IMR-90 (cell line): ENCODE results near the gene ATXN1. TPM values are rescaled to one million over a fixed set of nuclear protein-coding genes. Genes with fewer than 3 reads are reported as not detected.

Experiments used
- ATAC-seq: fragments of 200-7000 bp; cut with Tn5 transposase; 2 replicates; pipeline ENCODE4 v1.9.1; 2020; ENCODE audit warnings: low read depth, mild to moderate bottlenecking, moderate library complexity
- BruUV-seq: library from RNA; stranded (reverse); fragments of 400-500 nt; replicated peaks from 2 replicates; lab custom pipeline; 2021; lab: Mats Ljungman, UMichigan
- CTCF ChIA-PET: fragments of 300-600 bp; formaldehyde crosslinking; extraction: SDS; loops from one replicate; lab custom pipeline; 2021; ENCODE audit warnings: antibody characterized with exemption; lab: Yijun Ruan, JAX
- POLR2A ChIA-PET: fragments of 300-600 bp; sonication (Branson Sonifier 250); formaldehyde crosslinking; loops from one replicate; lab custom pipeline; 2022; ENCODE audit warnings: antibody characterized with exemption; ENCODE audit not compliant: unreplicated experiment; lab: Charles Lee
- DNase-seq: peaks from one replicate; pipeline ENCODE4 v3.0.0; 2013
- H2AFZ ChIP-seq: replicated peaks from 2 replicates; pipeline ENCODE3; 2013; ENCODE audit warnings: low read length, mild to moderate bottlenecking; ENCODE audit not compliant: poor library complexity
- H2AK5ac ChIP-seq: 2 replicates; pipeline ENCODE4 v1.6.1; 2013; ENCODE audit warnings: low read depth, low read length, inconsistent platforms
- H2AK9ac ChIP-seq: replicated peaks from 2 replicates; pipeline ENCODE3; 2013; ENCODE audit warnings: mild to moderate bottlenecking, low read depth, low read length, moderate library complexity; ENCODE audit not compliant: poor library complexity
- H2BK120ac ChIP-seq: 2 replicates; pipeline ENCODE4 v1.6.1; 2013; ENCODE audit warnings: low read depth, low read length, inconsistent platforms
- H2BK15ac ChIP-seq: 3 replicates; pipeline ENCODE4 v1.6.1; 2013; ENCODE audit warnings: low read depth, low read length, inconsistent platforms
- H2BK20ac ChIP-seq: 2 replicates; pipeline ENCODE4 v1.6.1; 2013; ENCODE audit warnings: low read depth, mild to moderate bottlenecking, inconsistent platforms, low read length, moderate library complexity
- H2BK5ac ChIP-seq: 2 replicates; pipeline ENCODE4 v1.6.1; 2013; ENCODE audit warnings: mild to moderate bottlenecking, low read depth, low read length, inconsistent platforms; ENCODE audit not compliant: poor library complexity, severe bottlenecking
- H3K14ac ChIP-seq: replicated peaks from 2 replicates; pipeline ENCODE4 v1.6.1; 2013; ENCODE audit warnings: low read depth, low read length, inconsistent platforms
- H3K18ac ChIP-seq: 2 replicates; pipeline ENCODE4 v1.6.1; 2013; ENCODE audit warnings: low read depth, low read length, control low read depth
- H3K23ac ChIP-seq: 2 replicates; pipeline ENCODE4 v1.6.1; 2013; ENCODE audit warnings: low read depth, low read length, inconsistent platforms
- H3K27ac ChIP-seq: 2 replicates; pipeline ENCODE4 v1.5.1; 2013; ENCODE audit warnings: mild to moderate bottlenecking, control low read depth, low read length; ENCODE audit not compliant: insufficient read depth
- H3K27me3 ChIP-seq: 2 replicates; pipeline ENCODE4 v1.6.1; 2013; ENCODE audit warnings: low read length; ENCODE audit not compliant: control insufficient read depth, insufficient read depth
- H3K36me3 ChIP-seq: 2 replicates; pipeline ENCODE4 v1.6.1; 2013; ENCODE audit warnings: low read length, mixed read lengths; ENCODE audit not compliant: control insufficient read depth, insufficient read depth
- H3K4ac ChIP-seq: 2 replicates; pipeline ENCODE4 v1.6.1; 2013; ENCODE audit warnings: low read depth, low read length, inconsistent platforms
- H3K4me1 ChIP-seq: 2 replicates; pipeline ENCODE4 v1.6.1; 2013; ENCODE audit warnings: low read length, mixed read lengths; ENCODE audit not compliant: control insufficient read depth, insufficient read depth
- H3K4me2 ChIP-seq: 2 replicates; pipeline ENCODE4 v1.6.1; 2013; ENCODE audit warnings: low read depth, mild to moderate bottlenecking, control low read depth, low read length, moderate library complexity
- H3K4me3 ChIP-seq: 2 replicates; pipeline ENCODE4 v1.5.1; 2013; ENCODE audit warnings: low read depth, mild to moderate bottlenecking, control low read depth, low read length, moderate library complexity; ENCODE audit not compliant: insufficient read depth
- H3K56ac ChIP-seq: 2 replicates; pipeline ENCODE4 v1.6.1; 2013; ENCODE audit warnings: low read length, inconsistent platforms; ENCODE audit not compliant: insufficient read depth; ENCODE audit errors: extremely low read depth
- H3K79me1 ChIP-seq, 2 experiments: 2 replicates each; pipeline ENCODE4 v1.6.1; 2013; ENCODE audit warnings: low read length in 2 of 2, inconsistent platforms in 1 of 2, low read depth in 1 of 2
- H3K9ac ChIP-seq: 2 replicates; pipeline ENCODE4 v1.6.1; 2013; ENCODE audit warnings: low read depth, low read length, control low read depth
- H3K9me1 ChIP-seq: 2 replicates; pipeline ENCODE4 v1.6.1; 2013; ENCODE audit warnings: low read length, inconsistent platforms; ENCODE audit not compliant: insufficient read depth
- H3K9me3 ChIP-seq: 2 replicates; pipeline ENCODE4 v1.6.1; 2013; ENCODE audit warnings: low read length; ENCODE audit not compliant: control insufficient read depth, insufficient read depth
- H4K20me1 ChIP-seq: 2 replicates; pipeline ENCODE4 v1.6.1; 2013; ENCODE audit warnings: low read length, inconsistent platforms; ENCODE audit not compliant: insufficient read depth
- H4K5ac ChIP-seq: 2 replicates; pipeline ENCODE4 v1.6.1; 2013; ENCODE audit warnings: mild to moderate bottlenecking, low read depth, low read length, control low read depth
- H4K8ac ChIP-seq, 2 experiments: 2 replicates each; pipeline ENCODE4 v1.6.1; 2013; ENCODE audit warnings: low read depth in 2 of 2, low read length in 2 of 2, control low read depth in 1 of 2, inconsistent platforms in 1 of 2
- H4K91ac ChIP-seq: 2 replicates; pipeline ENCODE4 v1.6.1; 2013; ENCODE audit warnings: low read depth, low read length, inconsistent platforms; ENCODE audit not compliant: insufficient read depth
- BHLHE40 ChIP-seq: fragments of 150-350 bp; IDR thresholded peaks from 2 replicates; pipeline ENCODE4 v1.6.1; 2016; ENCODE audit warnings: mild to moderate bottlenecking, low read depth, low read length
- CTCF ChIP-seq: conservative IDR thresholded peaks from 2 replicates; pipeline ENCODE4 v1.5.1; 2012; ENCODE audit warnings: mild to moderate bottlenecking, low read depth, low read length, improper control_type of control experiment
- FOS ChIP-seq: fragments of 150-350 bp; IDR thresholded peaks from 2 replicates; pipeline ENCODE4 v1.6.1; 2016; ENCODE audit warnings: low read depth, low read length
- MAFK ChIP-seq: IDR thresholded peaks from 2 replicates; pipeline ENCODE4 v1.6.1; 2012; ENCODE audit warnings: low read depth, low read length, improper control_type of control experiment
- NFE2L2 ChIP-seq: fragments of 150-350 bp; IDR thresholded peaks from 2 replicates; pipeline ENCODE4 v1.6.1; 2016; ENCODE audit warnings: low read depth, mild to moderate bottlenecking, low read length
- RFX5 ChIP-seq: IDR thresholded peaks from 2 replicates; pipeline ENCODE4 v1.8.0; 2012; ENCODE audit warnings: low read depth, mild to moderate bottlenecking, low read length, moderate library complexity
- WGBS, 2 experiments: methylation state at CpG; one replicate each; pipeline versions ENCODE4 v1.1.5 to v1.1.7; 2013; ENCODE audit warnings: missing lambda C conversion rate in 2 of 2; ENCODE audit not compliant: insufficient read length in 1 of 2; ENCODE audit errors: extremely low coverage in 2 of 2; 5-methylcytosine and 5-hydroxymethylcytosine counted together
- dilution Hi-C: fragments of 300-500 bp; cut with HindIII; formaldehyde crosslinking; loops from one replicate; pipeline ENCODE4 v1.14.3; 2018; ENCODE audit warnings: low sequenced_read_pairs; ENCODE audit not compliant: unreplicated experiment
- in situ Hi-C: fragments of 300-500 bp; cut with MboI; formaldehyde crosslinking; loops from 3 replicates; pipeline ENCODE4 v1.14.3; 2019; ENCODE audit warnings: low sequenced_read_pairs, inconsistent platforms, mixed read lengths
- intact Hi-C: fragments of 100-400 bp; cut with micrococcal nuclease; formaldehyde crosslinking; loops from 2 replicates; pipeline ENCODE4 v1.10.0; 2022
- polyA plus RNA-seq, 3 experiments: library from polyadenylated mRNA; depleted of rRNA; stranded (reverse); fragments of >200 nt; gene quantifications; 2 replicates each; pipeline ENCODE4 v1.2.3, GENCODE V29; 2012; ENCODE audit warnings: low replicate concordance in 1 of 3
- total RNA-seq: library from RNA; depleted of rRNA; stranded (reverse); fragments of >200 nt; gene quantifications from 2 replicates; pipeline ENCODE4 v1.2.3, GENCODE V29; 2012

Gene ATXN1
- total and polyA plus RNA-seq, 2 of the 4 experiments (the other 2 are of a cell fraction), result 7.3 to 11.1 TPM

GRCh38 chr6:16635810-16636602 is 125.3 kb downstream of the ATXN1 start:
- BruUV-seq, result no TSS peak
- no peak overlapping the region for H4K5ac ChIP-seq
- no peaks in the 10 kb centered on the region for H3K9me3 ChIP-seq
- H3K4me3 ChIP-seq, result no peak overlapping the region
- H2BK120ac ChIP-seq, result no peak overlapping the region
- peak overlapping the region; percentile 65 for H2AK5ac ChIP-seq
- no peak overlapping the region for H3K18ac ChIP-seq
- in situ Hi-C loops (no loop called here), intact Hi-C loops (no loop called here), dilution Hi-C loops (no loop called here)
- H3K4me2 ChIP-seq, result no peak overlapping the region
- no peak for TF ChIP-seq BHLHE40
- TF ChIP-seq CTCF, result no peak
- TF ChIP-seq MAFK, result peak; percentile 59; the same call in 1 of the 2 replicates
- TF ChIP-seq RFX5, result no peak
- 0 out of 2 replicates have a peak, but pooled peaks have one; percentile 19 for TF ChIP-seq NFE2L2
- no peak for TF ChIP-seq FOS
- peak overlapping the region; percentile 48; the same call in 1 of the 2 replicates for H3K4ac ChIP-seq
- ChIA-PET CTCF (interaction anchor here (0.5 to 0.8 kb wide), 2 partner anchors 122 to 459 kb away, joined by 3 read pairs; no protein-coding TSS in a partner anchor), POLR2A (no interaction called here)
- WGBS, 2 experiments, result 95% methylated on average over 7 of the region's 14 CpGs; no CpG with 5 or more reads in 1 of the 2 experiments
- no peak overlapping the region for H3K27ac ChIP-seq
- H4K8ac ChIP-seq, result 0 out of 4 replicates have a peak overlapping the region, but pooled peaks of 1 of the 2 experiments have one; percentile 16
- DNase-seq (peak; percentile 66), ATAC-seq (peak; percentile 24)
- peaks cover 20% of the 10 kb centered on the region for H3K4me1 ChIP-seq
- no peak overlapping the region for H3K9ac ChIP-seq
- H3K9me1 ChIP-seq, result peaks cover 22% of the 10 kb centered on the region
- H2BK15ac ChIP-seq, result no peak overlapping the region; the same call in 2 of the 3 replicates
- H3K56ac ChIP-seq, result no peak overlapping the region
- peaks cover 24 to 45% of the 10 kb centered on the region in 2 experiments for H3K79me1 ChIP-seq
- peak overlapping the region; percentile 47; the same call in 1 of the 2 replicates for H3K14ac ChIP-seq
- H2BK5ac ChIP-seq, result no peak overlapping the region
- H2AFZ ChIP-seq, result no peak overlapping the region
- H3K23ac ChIP-seq, result no peak overlapping the region
- H4K20me1 ChIP-seq, result peaks cover 23% of the 10 kb centered on the region
- no peak overlapping the region for H2BK20ac ChIP-seq
- H3K27me3 ChIP-seq, result no peaks in the 10 kb centered on the region
- H2AK9ac ChIP-seq, result no peak overlapping the region
- H4K91ac ChIP-seq, result no peak overlapping the region
- peaks cover 7% of the 10 kb centered on the region for H3K36me3 ChIP-seq
